Esophagus squamous epithelium (tissue), 4 donors: ENCODE measurements around the gene ZMPSTE24.

ENCODE experiments used
- POLR2A ChIP-seq, 4 donors: fragments of 450-650 bp; IDR thresholded peaks; one replicate each; pipeline ENCODE4 v1.6.1; 2017; ENCODE audit warnings: antibody characterized with exemption in 4 of 4, mild to moderate bottlenecking in 4 of 4, moderate library complexity in 3 of 4
- TF ChIP-seq, protein P1 (sequence below), 6 experiments: fragments of 450-650 bp in 4 of 6; fragments of 200-600 bp in 2 of 6; sonication (generic) in 2 of 6; IDR thresholded peaks; one replicate each; pipeline ENCODE4 v1.5.1; 2016 to 2019; ENCODE audit warnings: antibody characterized with exemption in 6 of 6, mild to moderate bottlenecking in 4 of 6, moderate library complexity in 4 of 6

DNA sequence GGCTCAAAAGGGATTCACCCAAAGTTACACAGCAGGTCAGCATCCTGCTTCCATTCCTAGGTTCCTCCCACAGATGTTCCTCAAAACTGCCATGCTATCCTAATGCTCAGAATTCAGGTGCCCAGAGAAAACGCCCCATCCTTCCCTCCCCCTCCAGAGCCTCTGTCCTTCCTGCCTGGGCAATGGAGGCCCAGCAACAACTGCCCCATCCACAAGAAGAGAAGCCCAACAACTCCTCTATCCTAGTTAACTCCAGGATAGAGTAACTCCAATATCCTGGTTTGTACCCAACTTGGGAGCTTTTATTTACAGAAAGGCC lies 42.2 kb downstream of the ZMPSTE24 start:
- TF ChIP-seq, protein P1, sequence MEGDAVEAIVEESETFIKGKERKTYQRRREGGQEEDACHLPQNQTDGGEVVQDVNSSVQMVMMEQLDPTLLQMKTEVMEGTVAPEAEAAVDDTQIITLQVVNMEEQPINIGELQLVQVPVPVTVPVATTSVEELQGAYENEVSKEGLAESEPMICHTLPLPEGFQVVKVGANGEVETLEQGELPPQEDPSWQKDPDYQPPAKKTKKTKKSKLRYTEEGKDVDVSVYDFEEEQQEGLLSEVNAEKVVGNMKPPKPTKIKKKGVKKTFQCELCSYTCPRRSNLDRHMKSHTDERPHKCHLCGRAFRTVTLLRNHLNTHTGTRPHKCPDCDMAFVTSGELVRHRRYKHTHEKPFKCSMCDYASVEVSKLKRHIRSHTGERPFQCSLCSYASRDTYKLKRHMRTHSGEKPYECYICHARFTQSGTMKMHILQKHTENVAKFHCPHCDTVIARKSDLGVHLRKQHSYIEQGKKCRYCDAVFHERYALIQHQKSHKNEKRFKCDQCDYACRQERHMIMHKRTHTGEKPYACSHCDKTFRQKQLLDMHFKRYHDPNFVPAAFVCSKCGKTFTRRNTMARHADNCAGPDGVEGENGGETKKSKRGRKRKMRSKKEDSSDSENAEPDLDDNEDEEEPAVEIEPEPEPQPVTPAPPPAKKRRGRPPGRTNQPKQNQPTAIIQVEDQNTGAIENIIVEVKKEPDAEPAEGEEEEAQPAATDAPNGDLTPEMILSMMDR (IDR thresholded peaks at IDR 0.05), result no peak
- no peak for TF ChIP-seq POLR2A (IDR thresholded peaks at IDR 0.05)
